ENCODE results near the gene ADSL. TPM values are rescaled to one million over a fixed set of nuclear protein-coding genes. Genes with fewer than 3 reads are reported as not detected.

The ADSL gene
- total RNA-seq, 1 experiment from 2014 or later = 93.8 TPM

GRCh38 chr22:40348025-40348658, 1.8 kb downstream of the ADSL start:
- Histone ChIP-seq H3K4me1 (ENCODE audit: insufficient read depth, low read length) (peaks cover 6% of the 10 kb centered on the region; the same call in 1 of the 2 replicates), H3F3A (ENCODE audit: low read length, unreplicated experiment) (no peaks in the 10 kb centered on the region), H3K36me3 (ENCODE audit: low read depth, low read length) (peaks cover 12% of the 10 kb centered on the region; the same call in 1 of the 2 replicates), H2AFZ (ENCODE audit: low read length) (no peak overlapping the region), H3K27me3 (ENCODE audit: low read length) (no peaks in the 10 kb centered on the region), H3K4me3 (ENCODE audit: low read length) (peak overlapping the region; percentile 92), H3K9ac (ENCODE audit: low read length) (no peak overlapping the region; the same call in 1 of the 2 replicates), H4K20me1 (ENCODE audit: low read length) (no peaks in the 10 kb centered on the region), H3K79me2 (ENCODE audit: low read length) (peaks cover 34% of the 10 kb centered on the region), H3K27ac (ENCODE audit: low read length) (no peak overlapping the region), H3K9me3 (ENCODE audit: low read length) (no peaks in the 10 kb centered on the region), H3K4me2 (ENCODE audit: low read length) (peak overlapping the region; percentile 89), H3K9me2 (replicated peaks; ENCODE audit: low read length) (no peaks in the 10 kb centered on the region)
- 0 out of 2 replicates have a peak, but pooled peaks have one; percentile 11 for ATAC-seq
- intact Hi-C loops (cut with micrococcal nuclease) = loop anchor here (5.0 kb wide), 2 partner anchors 111 to 171 kb away; partner anchors contain the start of gene TNRC6B
- TF ChIP-seq CTCF (conservative IDR thresholded peaks at IDR 0.05; ENCODE audit: low read depth, low read length) = peak; percentile 78
- TF ChIP-seq EZH2phosphoT487 (IDR thresholded peaks at IDR 0.05; ENCODE audit: borderline replicate concordance, low read length) = no peak
- peak; percentile 50 for DNase-seq
- no TSS peak for BruUV-seq (replicated peaks)
- ChIA-PET CTCF (interaction anchor here (0.5 kb wide), 1 partner anchor 62 kb away, joined by 3 read pairs; no protein-coding TSS in a partner anchor), POLR2A (ENCODE audit: unreplicated experiment) (no interaction called here)

- POLR2A ChIA-PET (ENCODE audit: unreplicated experiment) = no interaction called here
- H3K4me2 ChIP-seq (ENCODE audit: low read length) = no peak overlapping the region
- TF ChIP-seq EZH2 (IDR thresholded peaks at IDR 0.05; ENCODE audit: low read length, unreplicated experiment) (no peak), EZH2phosphoT487 (IDR thresholded peaks at IDR 0.05; ENCODE audit: borderline replicate concordance, low read length) (no peak), CTCF (conservative IDR thresholded peaks at IDR 0.05; ENCODE audit: low read depth, low read length) (no peak)
- H3K9me2 ChIP-seq (replicated peaks; ENCODE audit: low read length) = no peaks in the 10 kb centered on the region
- DNase-seq = no peak
- no peaks in the 10 kb centered on the region for H4K20me1 ChIP-seq (ENCODE audit: low read length)
- H3K79me2 ChIP-seq (ENCODE audit: low read length) = peaks cover 22% of the 10 kb centered on the region
- no peaks in the 10 kb centered on the region for H3K9me3 ChIP-seq (ENCODE audit: low read length)
- H3K36me3 ChIP-seq (ENCODE audit: low read depth, low read length) = peaks cover 16% of the 10 kb centered on the region; the same call in 1 of the 2 replicates
- CTCF ChIA-PET = no interaction called here
- no peaks in the 10 kb centered on the region for H3F3A ChIP-seq (ENCODE audit: low read length, unreplicated experiment)
- no peak for ATAC-seq
- H3K4me1 ChIP-seq (ENCODE audit: insufficient read depth, low read length) = peaks cover 2% of the 10 kb centered on the region; the same call in 1 of the 2 replicates
- H3K27ac ChIP-seq (ENCODE audit: low read length) = no peak overlapping the region
- no peak overlapping the region for H3K4me3 ChIP-seq (ENCODE audit: low read length)
- BruUV-seq (replicated peaks) = no TSS peak
- H2AFZ ChIP-seq (ENCODE audit: low read length) = no peak overlapping the region
- intact Hi-C loops (cut with micrococcal nuclease) = no loop called here
- no peak overlapping the region for H3K9ac ChIP-seq (ENCODE audit: low read length)
- no peaks in the 10 kb centered on the region for H3K27me3 ChIP-seq (ENCODE audit: low read length)
Observed at GRCh38 chr22:40352763-40353162, 6.5 kb downstream of the ADSL start.

GRCh38 chr22:40361100-40361499, 14.8 kb downstream of the ADSL start:
- ChIA-PET CTCF (no interaction called here), POLR2A (ENCODE audit: unreplicated experiment) (no interaction called here)
- Histone ChIP-seq H4K20me1 (ENCODE audit: low read length) (no peaks in the 10 kb centered on the region), H3K9me2 (replicated peaks; ENCODE audit: low read length) (no peaks in the 10 kb centered on the region), H3K36me3 (ENCODE audit: low read depth, low read length) (peaks cover 49% of the 10 kb centered on the region), H3K9me3 (ENCODE audit: low read length) (no peaks in the 10 kb centered on the region), H3K79me2 (ENCODE audit: low read length) (no peaks in the 10 kb centered on the region), H2AFZ (ENCODE audit: low read length) (no peak overlapping the region), H3K4me2 (ENCODE audit: low read length) (no peak overlapping the region), H3K27me3 (ENCODE audit: low read length) (no peaks in the 10 kb centered on the region), H3K9ac (ENCODE audit: low read length) (no peak overlapping the region), H3F3A (ENCODE audit: low read length, unreplicated experiment) (no peaks in the 10 kb centered on the region), H3K4me3 (ENCODE audit: low read length) (no peak overlapping the region), H3K27ac (ENCODE audit: low read length) (no peak overlapping the region), H3K4me1 (ENCODE audit: insufficient read depth, low read length) (no peaks in the 10 kb centered on the region)
- intact Hi-C loops (cut with micrococcal nuclease) = no loop called here
- TF ChIP-seq CTCF (conservative IDR thresholded peaks at IDR 0.05; ENCODE audit: low read depth, low read length) (no peak), EZH2phosphoT487 (IDR thresholded peaks at IDR 0.05; ENCODE audit: borderline replicate concordance, low read length) (no peak), EZH2 (IDR thresholded peaks at IDR 0.05; ENCODE audit: low read length, unreplicated experiment) (no peak)
- DNase-seq (no peak), ATAC-seq (no peak)
- BruUV-seq (replicated peaks) = no TSS peak
